Neural cell (in vitro differentiated cells): ENCODE results near the gene UVRAG. TPM values are rescaled to one million over a fixed set of nuclear protein-coding genes. Genes with fewer than 3 reads are reported as not detected.

ENCODE experiments used
- H2AFZ ChIP-seq: fragments of 200-600, 300-800 bp; sonication (generic), shearing (Covaris generic); 2 replicates; pipeline ENCODE4 v1.6.0; 2014; ENCODE audit warnings: low read depth, mild to moderate bottlenecking, antibody characterized with exemption, low read length, moderate library complexity
- H3F3A ChIP-seq: fragments of 200-600 bp; shearing (Covaris generic); 2 replicates; pipeline ENCODE4 v1.6.1; 2016; ENCODE audit warnings: mild to moderate bottlenecking, moderate library complexity, mixed read lengths, antibody characterized with exemption, low read length; ENCODE audit not compliant: insufficient read depth, poor library complexity, severe bottlenecking
- H3K27ac ChIP-seq: fragments of 200-600, 300-800 bp; sonication (generic), shearing (Covaris generic); 2 replicates; pipeline ENCODE4 v1.5.1; 2014; ENCODE audit warnings: mild to moderate bottlenecking, low read length, moderate library complexity
- H3K27me3 ChIP-seq: fragments of 300-800, 200-600 bp; sonication (generic), shearing (Covaris generic); 2 replicates; pipeline ENCODE4 v1.6.0; 2014; ENCODE audit warnings: mild to moderate bottlenecking, low read depth, low read length, moderate library complexity; ENCODE audit not compliant: insufficient read depth
- H3K36me3 ChIP-seq: fragments of 300-800, 200-600 bp; sonication (generic), shearing (Covaris generic); 2 replicates; pipeline ENCODE4 v1.5.1; 2014; ENCODE audit warnings: mild to moderate bottlenecking, antibody characterized with exemption, low read length, moderate library complexity; ENCODE audit not compliant: insufficient read depth
- H3K4me2 ChIP-seq: fragments of 300-800, 200-600 bp; sonication (generic), shearing (Covaris generic); 2 replicates; pipeline ENCODE4 v1.6.0; 2014; ENCODE audit warnings: mild to moderate bottlenecking, low read length
- H3K4me3 ChIP-seq: fragments of 300-800, 200-600 bp; sonication (generic), shearing (Covaris generic); 2 replicates; pipeline ENCODE4 v1.5.1; 2014; ENCODE audit warnings: mild to moderate bottlenecking, low read length, moderate library complexity
- H3K79me2 ChIP-seq: fragments of 200-600 bp; shearing (Covaris generic); replicated peaks from 2 replicates; pipeline ENCODE4 v1.6.0; 2014; ENCODE audit warnings: mild to moderate bottlenecking, low read length, moderate library complexity; ENCODE audit not compliant: insufficient read depth
- H3K9ac ChIP-seq: fragments of 300-800, 200-600 bp; sonication (generic), shearing (Covaris generic); 2 replicates; pipeline ENCODE4 v1.6.1; 2016; ENCODE audit warnings: mild to moderate bottlenecking, low read length, mixed read lengths
- H3K9me2 ChIP-seq: fragments of 200-600 bp; shearing (Covaris generic); 2 replicates; pipeline ENCODE4 v1.6.1; 2016; ENCODE audit warnings: mild to moderate bottlenecking, low read length, mixed read lengths; ENCODE audit not compliant: insufficient read depth
- H3K9me3 ChIP-seq: fragments of 200-600, 300-800 bp; sonication (generic), shearing (Covaris generic); 2 replicates; pipeline ENCODE4 v1.6.1; 2016; ENCODE audit warnings: mild to moderate bottlenecking, mixed run types, low read length, moderate library complexity, mixed read lengths
- H4K20me1 ChIP-seq: fragments of 200-600 bp; shearing (Covaris generic); 2 replicates; pipeline ENCODE4 v1.6.1; 2016; ENCODE audit warnings: mild to moderate bottlenecking, mixed run types; ENCODE audit not compliant: insufficient read depth
- CTCF ChIP-seq: fragments of 450-650 bp; IDR thresholded peaks from 2 replicates; pipeline ENCODE4 v1.5.1; 2014; ENCODE audit warnings: antibody characterized with exemption, mild to moderate bottlenecking, moderate library complexity; ENCODE audit not compliant: poor library complexity, severe bottlenecking
- EP300 ChIP-seq: fragments of 450-650 bp; conservative IDR thresholded peaks from 2 replicates; pipeline ENCODE4 v1.6.1; 2014; ENCODE audit warnings: antibody characterized with exemption, mild to moderate bottlenecking, moderate library complexity; ENCODE audit not compliant: poor library complexity, severe bottlenecking
- EZH2 ChIP-seq: fragments of 200-600, 300-800 bp; shearing (Covaris generic), sonication (generic); IDR thresholded peaks from 2 replicates; pipeline ENCODE4 v1.6.1; 2014; ENCODE audit warnings: antibody characterized with exemption, low read length, borderline replicate concordance, mild to moderate bottlenecking; ENCODE audit not compliant: insufficient read depth, poor library complexity, severe bottlenecking
- MXI1 ChIP-seq: fragments of 450-650 bp; conservative IDR thresholded peaks from 2 replicates; pipeline ENCODE4 v1.6.1; 2014; ENCODE audit warnings: antibody characterized with exemption, mild to moderate bottlenecking; ENCODE audit not compliant: poor library complexity, severe bottlenecking
- POLR2AphosphoS5 ChIP-seq: IDR thresholded peaks from 2 replicates; pipeline ENCODE4 v1.6.1; 2012
- RAD21 ChIP-seq: fragments of 450-650 bp; conservative IDR thresholded peaks from 2 replicates; pipeline ENCODE4 v1.6.1; 2014; ENCODE audit warnings: antibody characterized with exemption, mild to moderate bottlenecking, moderate library complexity
- REST ChIP-seq: IDR thresholded peaks from 2 replicates; pipeline ENCODE4 v1.6.1; 2012; ENCODE audit warnings: borderline replicate concordance
- SMC3 ChIP-seq: fragments of 450-650 bp; conservative IDR thresholded peaks from 2 replicates; pipeline ENCODE4 v1.6.1; 2014; ENCODE audit warnings: antibody characterized with exemption, mild to moderate bottlenecking, moderate library complexity; ENCODE audit not compliant: poor library complexity
- TAF1 ChIP-seq: IDR thresholded peaks from 2 replicates; pipeline ENCODE4 v1.6.1; 2012; ENCODE audit warnings: low read depth
- polyA plus RNA-seq: library from polyadenylated mRNA; depleted of rRNA; stranded (reverse); fragments of >200 nt; gene quantifications from 2 replicates; pipeline ENCODE4 v1.2.3, GENCODE V29; 2014

The UVRAG gene
- polyA plus RNA-seq, 1 donor from 2014 or later, result 31.6 TPM

- no peaks in the 10 kb centered on the region for H3K79me2 ChIP-seq
- no peak overlapping the region for H3K27ac ChIP-seq
- no peaks in the 10 kb centered on the region for H3F3A ChIP-seq
- no peak overlapping the region for H2AFZ ChIP-seq
- H3K4me2 ChIP-seq, result no peak overlapping the region
- no peak overlapping the region for H3K4me3 ChIP-seq
- H3K9ac ChIP-seq, result no peak overlapping the region
- no peaks in the 10 kb centered on the region for H3K27me3 ChIP-seq
- no peak for TF ChIP-seq POLR2AphosphoS5
- TF ChIP-seq SMC3, result no peak
- no peak for TF ChIP-seq RAD21
- TF ChIP-seq REST, result no peak
- TF ChIP-seq TAF1, result no peak
- no peak for TF ChIP-seq MXI1
- no peak for TF ChIP-seq EZH2
- TF ChIP-seq CTCF, result no peak
- TF ChIP-seq EP300, result no peak
- no peaks in the 10 kb centered on the region for H4K20me1 ChIP-seq
- no peaks in the 10 kb centered on the region for H3K9me3 ChIP-seq
- no peaks in the 10 kb centered on the region for H3K9me2 ChIP-seq
- H3K36me3 ChIP-seq, result no peaks in the 10 kb centered on the region
Measured at GRCh38 chr11:76064192-76064591, 249.2 kb downstream of the UVRAG start.

- TF ChIP-seq REST (no peak), EZH2 (no peak), CTCF (no peak), SMC3 (no peak), MXI1 (no peak), TAF1 (no peak)
- H3K9ac ChIP-seq, result no peak overlapping the region
- H3K4me3 ChIP-seq, result no peak overlapping the region
- no peak overlapping the region for H3K27ac ChIP-seq
- H2AFZ ChIP-seq, result no peak overlapping the region
- H3F3A ChIP-seq, result no peaks in the 10 kb centered on the region
- no peaks in the 10 kb centered on the region for H4K20me1 ChIP-seq
- no peaks in the 10 kb centered on the region for H3K9me3 ChIP-seq
- no peaks in the 10 kb centered on the region for H3K9me2 ChIP-seq
- no peaks in the 10 kb centered on the region for H3K36me3 ChIP-seq
- H3K79me2 ChIP-seq, result no peaks in the 10 kb centered on the region
- H3K4me2 ChIP-seq, result no peak overlapping the region
- no peaks in the 10 kb centered on the region for H3K27me3 ChIP-seq
Measured at GRCh38 chr11:76067099-76067498, 252.1 kb downstream of the UVRAG start.
